SKM-1 treated with dmso at 0.1 percent for 144 hours (cell line): ENCODE measurements around the gene LAPTM5.
"Not testable (repeated sequence)": the region's sequence is repeated elsewhere in the genome, so short reads cannot be mapped to it uniquely, and the experiment has no call there.

ENCODE experiments used
- DNase-seq: peaks from one replicate; lab custom pipeline; 2025; ENCODE audit not compliant: unreplicated experiment; lab: John Stamatoyannopoulos, UW

The LAPTM5 gene

GRCh38 chr1:30698401-30698981 is 59.1 kb downstream of the LAPTM5 start:
- no peak for DNase-seq

DNA sequence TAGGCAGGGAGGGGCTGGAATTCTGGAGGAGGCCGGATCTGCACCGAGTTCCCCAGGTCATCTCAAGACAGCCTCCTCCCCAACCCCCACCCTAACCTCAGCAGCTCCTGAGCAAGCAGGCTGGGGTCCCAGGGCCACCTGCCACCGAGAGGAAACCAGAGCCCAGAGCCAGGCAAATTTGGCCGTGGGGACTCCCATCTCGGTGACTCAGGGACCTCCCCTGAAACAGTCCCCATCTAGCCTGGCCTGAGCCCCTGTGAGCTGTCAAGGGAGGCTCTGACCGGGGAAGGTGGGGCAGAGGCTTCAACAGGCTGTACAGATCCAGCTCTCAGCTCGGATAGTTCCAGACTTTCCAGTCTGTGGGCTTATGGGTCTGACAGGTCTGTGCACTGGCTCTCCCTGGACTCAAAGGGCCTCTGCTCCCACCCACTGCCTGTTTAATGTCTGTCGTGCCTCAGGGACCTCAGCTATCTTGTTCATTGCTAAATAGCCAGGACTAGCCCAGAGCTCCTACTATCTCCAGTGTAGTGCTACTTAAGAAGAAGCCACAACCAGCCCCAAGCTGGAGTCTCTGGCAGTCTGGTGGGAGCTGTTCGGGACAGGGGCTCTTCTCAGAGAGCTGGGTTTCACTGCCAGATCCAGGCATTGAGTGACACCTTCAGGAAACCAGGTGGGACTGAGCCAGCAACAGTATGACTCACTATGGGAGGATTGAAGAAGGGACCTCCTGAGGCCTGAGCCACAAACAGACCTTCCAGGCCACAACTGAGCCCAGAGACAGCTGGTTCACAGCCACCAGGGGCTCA is 59.8 kb downstream of the LAPTM5 start:
- no peak for DNase-seq

GRCh38 chr1:30696831-30697230 is 60.7 kb downstream of the LAPTM5 start:
- no peak for DNase-seq

GRCh38 chr1:30695439-30695841 is 62.1 kb downstream of the LAPTM5 start:
- DNase-seq, result no peak

DNA sequence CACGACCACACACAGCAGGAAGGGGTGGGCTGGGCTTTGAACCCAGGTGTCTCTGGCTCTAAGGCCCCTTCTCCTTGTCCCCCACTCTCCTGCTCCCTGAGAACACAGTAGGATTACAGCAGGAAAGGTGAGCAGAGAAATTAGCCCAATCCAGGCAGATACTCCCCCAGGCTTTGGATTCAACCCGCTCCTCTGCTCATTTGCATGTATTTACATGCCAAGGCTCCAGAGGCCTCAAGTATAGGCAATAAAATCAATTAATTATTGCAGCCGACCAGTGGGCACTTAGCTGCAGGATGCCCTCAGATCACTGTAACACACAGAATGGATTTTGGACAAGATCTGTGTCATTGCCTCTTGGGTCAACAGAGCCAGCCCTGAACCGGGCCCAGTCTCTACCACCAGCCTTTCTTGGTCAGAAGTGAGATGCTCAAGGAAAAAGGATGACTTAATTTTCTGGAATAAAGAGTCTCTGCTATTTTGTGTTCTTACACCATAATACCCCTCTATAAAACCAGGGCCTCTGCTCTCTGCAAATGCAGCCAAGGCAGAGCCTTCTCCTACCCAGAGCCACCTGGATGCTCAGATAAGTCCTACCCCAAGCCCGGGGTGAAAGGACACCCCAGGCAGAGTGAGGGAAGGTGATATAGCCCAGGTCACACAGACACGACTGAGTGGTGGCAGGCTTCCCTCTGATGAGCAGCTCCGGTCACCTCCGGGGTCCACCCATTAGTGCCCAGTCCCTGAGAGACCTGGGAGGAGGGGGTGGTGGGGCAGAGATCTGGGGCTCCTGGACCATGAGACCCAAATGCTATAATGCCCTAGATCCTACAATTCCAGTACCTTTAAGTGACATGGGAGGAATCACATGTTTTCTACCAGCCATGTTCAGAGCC is 63.0 kb downstream of the LAPTM5 start:
- DNase-seq, result no peak

DNA sequence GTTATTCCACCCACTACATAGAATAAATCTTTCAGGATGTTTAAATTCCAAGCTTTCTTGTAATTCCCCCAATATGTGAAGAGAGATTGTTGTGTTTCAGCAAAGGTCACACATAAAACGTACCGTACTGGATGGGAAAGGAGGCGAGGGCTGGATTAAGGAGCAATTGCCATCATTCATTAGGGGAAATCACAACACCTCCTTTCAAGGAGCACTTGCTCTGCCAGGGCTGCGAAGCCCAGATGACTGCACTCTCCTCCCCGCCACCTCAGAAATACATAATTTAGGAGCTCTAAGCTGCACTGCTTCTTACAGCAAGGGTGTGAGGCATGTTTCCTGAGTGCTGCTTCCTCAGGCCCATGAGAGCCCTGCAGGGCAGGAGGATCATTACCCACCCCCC is 63.8 kb downstream of the LAPTM5 start:
- no peak for DNase-seq

DNA sequence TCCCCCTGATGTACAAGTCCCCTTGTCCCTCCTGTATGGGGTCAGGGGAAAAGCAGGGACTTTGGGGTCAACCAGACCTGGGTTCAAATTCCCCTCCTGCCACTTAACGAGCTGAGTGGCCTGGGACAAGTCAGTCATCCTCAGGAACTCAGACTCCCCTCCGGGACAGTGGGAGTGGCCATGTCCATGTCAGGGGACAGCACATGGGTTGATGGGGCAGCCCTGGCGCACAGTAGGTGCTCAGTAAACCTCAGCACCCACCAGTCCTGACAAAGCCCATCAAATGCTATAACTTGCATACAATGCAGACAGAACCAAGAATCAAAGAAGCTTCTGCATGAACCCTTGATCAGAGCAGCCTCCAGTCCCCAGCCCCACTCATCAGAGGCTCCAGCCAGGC is 64.2 kb downstream of the LAPTM5 start:
- DNase-seq, result no peak

- no peak for DNase-seq
These were observed 64.6 kb downstream of the LAPTM5 start for GRCh38 chr1:30692948-30693301.

DNA sequence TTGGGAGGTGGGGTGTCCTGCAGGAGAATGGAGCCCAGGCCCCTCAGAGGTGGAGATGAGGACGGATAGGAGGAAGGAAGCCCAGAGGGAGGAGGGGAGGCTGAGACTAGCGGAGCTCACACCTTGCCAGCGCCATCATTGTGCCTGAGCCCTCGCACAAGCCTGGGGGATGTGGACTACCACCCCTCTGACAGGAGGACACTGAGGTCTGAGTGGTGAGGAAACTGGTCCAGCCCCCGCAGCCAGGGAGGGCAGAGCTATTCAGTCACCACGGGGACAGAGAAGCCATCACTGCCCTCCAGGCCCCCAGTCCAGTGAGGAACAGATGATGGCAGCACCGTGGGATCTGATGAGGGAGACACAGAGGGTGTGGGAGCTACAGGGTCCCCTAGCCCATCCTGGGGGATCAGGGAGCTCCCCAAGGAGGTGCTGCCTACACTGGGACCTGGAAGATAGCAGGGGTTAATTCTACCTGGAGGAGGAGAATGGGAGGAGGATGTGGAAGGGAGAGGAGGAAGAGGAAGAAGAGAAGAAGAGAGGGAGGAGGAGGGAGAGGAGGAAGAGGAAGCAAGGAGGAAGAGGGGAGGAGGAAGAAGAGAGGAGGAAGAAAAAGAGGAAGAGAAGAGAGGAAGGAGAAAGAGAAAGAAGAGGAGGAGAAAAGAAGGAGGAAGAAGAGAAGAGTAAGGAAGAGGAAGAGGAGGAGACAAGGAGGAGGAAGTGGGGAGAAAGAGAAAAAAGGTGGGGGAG is 65.2 kb downstream of the LAPTM5 start:
- DNase-seq, result no peak

- DNase-seq, result no peak
These were observed 66.1 kb downstream of the LAPTM5 start for GRCh38 chr1:30691480-30691879.

DNA sequence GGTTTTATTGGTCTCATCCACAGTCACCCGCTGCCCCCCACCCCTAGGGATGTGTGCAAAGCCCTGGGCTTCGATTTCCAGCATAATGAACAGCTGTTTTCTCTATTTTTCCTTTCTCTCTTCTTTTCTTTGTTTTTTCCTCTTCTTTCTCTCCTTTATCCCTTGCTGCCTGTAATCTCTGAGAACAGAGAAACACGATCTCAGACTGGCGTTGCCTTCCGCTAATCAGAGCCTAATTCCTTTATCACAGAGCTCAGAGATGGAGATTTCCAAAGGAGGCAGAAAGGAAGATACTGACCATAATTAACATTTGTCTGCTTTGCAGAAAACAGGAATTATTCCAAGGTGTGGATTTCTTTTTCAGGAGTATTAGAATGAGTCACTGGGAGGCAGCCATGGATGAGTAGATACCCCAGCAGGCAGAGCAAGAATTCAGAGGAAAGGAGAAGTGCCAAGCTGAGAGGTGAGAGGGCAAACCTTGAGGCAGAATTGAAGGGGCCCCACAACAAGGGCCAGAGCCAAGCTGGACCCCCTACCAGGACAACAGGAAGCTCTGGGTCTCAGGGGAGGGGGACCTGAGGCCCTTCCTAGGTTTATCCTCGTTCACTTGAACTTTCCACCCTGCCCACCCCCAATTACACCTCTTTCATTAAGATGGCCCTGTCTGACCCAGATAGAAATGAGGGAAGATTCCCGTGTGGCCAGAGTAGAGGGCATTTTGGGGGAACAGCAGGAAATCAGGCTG is 67.5 kb downstream of the LAPTM5 start:
- no peak for DNase-seq

GRCh38 chr1:30688920-30689794 is 68.4 kb downstream of the LAPTM5 start:
- DNase-seq, result no peak

GRCh38 chr1:30688516-30688915 is 69.1 kb downstream of the LAPTM5 start:
- not testable (repeated sequence) for DNase-seq

GRCh38 chr1:30687886-30688285 is 69.7 kb downstream of the LAPTM5 start:
- DNase-seq, result no peak

GRCh38 chr1:30686236-30686935 is 71.2 kb downstream of the LAPTM5 start:
- DNase-seq, result no peak

DNA sequence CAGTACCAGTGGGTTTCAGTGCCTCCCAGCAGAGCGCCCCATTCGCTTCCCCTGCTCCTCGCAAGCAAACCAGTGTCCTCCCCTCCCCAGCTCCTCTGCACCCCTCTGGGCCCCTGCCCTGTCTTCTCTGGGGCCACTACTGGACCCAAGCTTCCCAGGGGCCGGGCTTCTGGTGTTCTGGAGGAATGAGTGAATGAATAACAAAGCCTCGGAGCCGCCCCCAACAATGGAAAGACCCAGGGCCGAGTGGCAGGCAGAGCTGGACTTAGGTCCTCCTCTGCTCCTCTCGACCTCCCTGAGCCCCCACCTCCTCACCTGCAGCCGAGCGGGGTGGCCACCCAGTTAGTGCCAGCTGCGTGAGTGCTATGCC is 71.8 kb downstream of the LAPTM5 start:
- DNase-seq, result no peak

DNA sequence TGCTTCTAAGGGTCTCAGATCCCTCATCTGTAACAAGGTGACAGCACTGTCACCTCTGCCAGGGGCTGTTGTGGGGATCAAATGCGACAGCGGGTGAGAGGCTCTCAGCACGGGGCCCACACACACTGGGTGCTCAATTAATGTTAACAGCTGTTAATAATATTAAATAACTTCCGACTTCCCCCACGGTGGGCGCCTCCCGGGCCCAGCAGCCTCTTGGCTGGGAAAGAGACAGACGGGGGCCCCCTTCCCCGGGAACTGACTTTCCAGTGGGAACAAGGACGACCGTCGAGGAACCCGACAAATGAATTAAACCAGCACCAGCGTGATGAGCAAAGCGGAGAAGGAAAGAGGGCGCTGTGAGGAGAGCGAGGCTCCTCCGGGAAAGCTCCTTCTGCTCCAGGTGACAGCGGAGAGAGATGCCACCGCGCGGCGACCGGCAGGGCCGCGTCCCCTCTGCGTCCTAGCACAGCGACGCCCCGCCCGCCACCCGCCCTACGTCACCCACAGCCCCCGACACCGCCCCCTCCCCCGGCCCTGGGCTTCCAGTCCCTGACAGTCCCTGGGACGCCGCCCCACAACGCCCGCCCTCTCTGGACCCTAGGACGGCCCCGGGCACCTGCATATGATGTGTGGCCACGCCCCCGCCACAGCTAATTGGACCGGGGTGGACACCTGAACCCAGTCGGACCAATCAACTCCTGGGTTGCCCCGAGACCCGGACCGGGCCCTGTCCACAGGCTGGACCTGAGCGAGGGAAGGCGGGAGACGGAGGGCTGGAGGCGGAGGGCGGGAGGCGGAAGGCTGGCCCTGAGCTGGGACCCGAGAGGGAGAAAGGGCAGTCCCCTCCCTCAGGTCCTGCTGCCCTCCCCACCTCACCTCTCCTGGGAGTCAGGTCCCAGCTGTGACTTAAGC is 72.4 kb downstream of the LAPTM5 start:
- no peak for DNase-seq

GRCh38 chr1:30684259-30684658 is 73.3 kb downstream of the LAPTM5 start:
- no peak for DNase-seq
